Activated naive CD4-positive, alpha-beta T cell treated with anti-CD3 and anti-CD28 coated beads, Interleukin-2, amount 10 ng/mL, durations not matched to agents 7 days and 5 days (primary cell): ENCODE results near the gene BASP1.
A peak's percentile ranks its signal among the peaks of the same experiment; 100 is the strongest.
"Not testable (repeated sequence)": the region's sequence is repeated elsewhere in the genome, so short reads cannot be mapped to it uniquely, and the experiment has no call there.

Experiments used
- CTCF ChIA-PET: fragments of 350-600 bp; sonication (Branson Sonifier 250); formaldehyde crosslinking; loops from one replicate; lab custom pipeline; 2021; ENCODE audit warnings: antibody characterized with exemption; lab: Charles Lee
- DNase-seq: peaks from one replicate; pipeline ENCODE4 v3.0.0-alpha.2; 2020
- H3K27ac Mint-ChIP-seq: one replicate; pipeline ENCODE4 v1.8.0; 2021; ENCODE audit warnings: mild to moderate bottlenecking, moderate library complexity, mixed read lengths
- H3K27me3 Mint-ChIP-seq: one replicate; pipeline ENCODE4 v1.8.0; 2021; ENCODE audit warnings: mild to moderate bottlenecking, mixed read lengths
- H3K36me3 Mint-ChIP-seq: one replicate; pipeline ENCODE4 v1.8.0; 2021; ENCODE audit warnings: mixed read lengths
- H3K4me1 Mint-ChIP-seq: one replicate; pipeline ENCODE4 v1.8.0; 2021; ENCODE audit warnings: mixed read lengths
- H3K4me3 Mint-ChIP-seq: one replicate; pipeline ENCODE4 v1.8.0; 2021; ENCODE audit warnings: mild to moderate bottlenecking, moderate library complexity, mixed read lengths
- H3K9me3 Mint-ChIP-seq: one replicate; pipeline ENCODE4 v1.8.0; 2021; ENCODE audit warnings: mixed read lengths

BASP1 gene

DNA sequence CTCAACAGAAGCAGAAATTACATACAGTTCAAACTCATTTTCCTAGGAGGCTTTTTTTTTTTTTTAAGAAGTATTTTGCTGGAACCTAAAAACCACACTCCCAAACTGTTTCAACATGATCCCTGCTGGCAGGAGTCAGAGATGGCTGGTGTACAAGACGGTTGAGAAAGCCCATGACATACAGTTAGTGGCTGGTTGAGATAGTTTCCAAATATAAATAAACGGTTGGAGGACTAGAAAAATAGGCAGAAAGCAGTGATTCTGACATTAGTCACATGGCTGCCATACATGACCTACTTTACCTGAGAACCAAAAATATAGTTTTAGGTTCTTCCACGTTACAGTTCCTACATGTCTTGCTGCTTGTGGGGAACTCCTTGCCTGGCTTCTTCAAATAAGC, 31.7 kb upstream of the BASP1 start:
- Mint-ChIP-seq H3K4me1 (no peaks in the 10 kb centered on the region), H3K9me3 (no peaks in the 10 kb centered on the region), H3K27ac (no peak overlapping the region), H3K36me3 (no peaks in the 10 kb centered on the region), H3K4me3 (no peak overlapping the region), H3K27me3 (no peaks in the 10 kb centered on the region)
- CTCF ChIA-PET = interaction anchor here (1.2 kb wide), 1 partner anchor 28 kb away, joined by 4 read pairs; no protein-coding TSS in a partner anchor
- DNase-seq = no peak

DNA sequence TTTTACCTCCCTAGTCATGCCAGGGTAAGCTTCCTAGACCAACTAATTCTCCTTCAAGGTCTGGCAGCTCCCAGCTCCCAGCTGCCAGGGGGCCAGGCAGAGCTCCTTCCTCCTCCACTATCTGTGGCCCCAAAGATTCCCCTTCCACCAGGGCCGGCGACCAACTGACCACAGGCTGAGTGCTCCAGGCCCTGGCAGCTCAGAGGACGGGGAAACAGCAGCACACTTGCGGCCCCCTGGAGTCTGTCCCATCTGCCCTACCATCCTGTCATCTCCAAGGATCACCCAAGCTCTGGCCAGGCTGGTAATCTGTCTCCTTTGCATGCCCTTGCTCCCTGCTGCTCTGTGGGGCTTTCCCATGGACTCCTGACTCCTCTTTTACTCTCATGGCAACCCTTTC, 31.2 kb upstream of the BASP1 start:
- no peaks in the 10 kb centered on the region for H3K27me3 Mint-ChIP-seq
- H3K9me3 Mint-ChIP-seq = no peaks in the 10 kb centered on the region
- H3K27ac Mint-ChIP-seq = no peak overlapping the region
- H3K4me1 Mint-ChIP-seq = no peaks in the 10 kb centered on the region
- no peaks in the 10 kb centered on the region for H3K36me3 Mint-ChIP-seq
- no peak overlapping the region for H3K4me3 Mint-ChIP-seq
- DNase-seq = no peak
- CTCF ChIA-PET = interaction anchor here (1.2 kb wide), 1 partner anchor 29 kb away, joined by 4 read pairs; no protein-coding TSS in a partner anchor

DNA sequence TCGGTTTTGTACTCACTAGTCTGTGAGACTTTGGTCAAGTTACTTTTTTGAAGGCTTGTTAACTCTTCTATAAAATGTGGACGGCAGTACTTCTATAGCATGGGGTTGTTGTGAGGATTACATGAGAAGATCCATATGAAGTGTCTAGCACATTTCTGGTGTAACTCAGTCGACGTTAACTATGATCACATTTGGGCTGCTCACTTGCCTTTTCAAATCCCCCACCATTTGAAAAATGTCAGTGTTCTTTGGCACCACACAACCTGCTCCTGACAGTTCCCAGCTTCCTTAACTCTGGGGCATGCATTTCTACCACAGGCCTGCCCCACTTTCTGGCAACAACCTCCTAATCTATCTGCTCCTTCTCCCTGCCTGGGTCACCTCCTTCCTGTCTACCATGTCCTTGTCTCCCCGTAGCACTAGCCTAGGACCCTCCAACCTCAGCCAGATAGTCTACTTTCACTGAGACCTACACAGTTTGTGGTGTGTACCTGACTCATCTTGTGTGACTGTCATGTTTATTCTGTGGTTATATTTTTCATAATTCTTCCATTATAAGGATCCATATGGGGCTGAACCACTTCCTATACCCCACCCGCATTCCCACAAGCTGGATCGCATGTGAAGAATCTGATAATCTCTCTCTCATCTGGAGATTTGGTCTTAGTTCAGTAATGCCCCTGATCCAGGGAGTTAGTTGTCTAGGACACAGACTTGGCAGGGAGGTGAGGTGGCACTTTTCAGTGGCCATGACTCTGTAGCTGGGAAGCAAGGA, 30.2 kb upstream of the BASP1 start:
- DNase-seq = no peak
- no peaks in the 10 kb centered on the region for H3K4me1 Mint-ChIP-seq
- no peak overlapping the region for H3K4me3 Mint-ChIP-seq
- no peak overlapping the region for H3K27ac Mint-ChIP-seq
- no peaks in the 10 kb centered on the region for H3K27me3 Mint-ChIP-seq
- H3K9me3 Mint-ChIP-seq = no peaks in the 10 kb centered on the region
- no peaks in the 10 kb centered on the region for H3K36me3 Mint-ChIP-seq
- CTCF ChIA-PET = no interaction called here

DNA sequence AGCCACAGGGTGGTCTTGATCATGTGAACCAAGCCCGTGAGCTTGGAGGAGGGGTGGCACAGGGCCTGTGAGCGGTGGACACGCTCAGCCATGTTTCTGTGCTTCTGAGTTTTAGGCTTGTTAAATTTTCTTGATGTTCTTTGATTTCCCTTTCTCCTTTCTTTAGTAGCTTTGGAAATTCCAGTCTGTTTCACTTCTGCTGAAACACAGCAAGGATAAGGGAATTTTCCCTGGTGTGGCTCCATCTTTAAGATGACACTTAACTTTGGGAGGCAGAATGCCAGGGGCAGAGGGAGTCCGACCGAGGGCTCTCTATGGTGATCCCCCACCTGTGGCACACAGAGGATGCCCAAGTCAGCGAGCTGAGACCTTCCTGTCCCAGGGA, 29.7 kb upstream of the BASP1 start:
- CTCF ChIA-PET = no interaction called here
- no peak for DNase-seq
- Mint-ChIP-seq H3K4me3 (no peak overlapping the region), H3K9me3 (no peaks in the 10 kb centered on the region), H3K27ac (no peak overlapping the region), H3K27me3 (no peaks in the 10 kb centered on the region), H3K4me1 (no peaks in the 10 kb centered on the region), H3K36me3 (no peaks in the 10 kb centered on the region)

DNA sequence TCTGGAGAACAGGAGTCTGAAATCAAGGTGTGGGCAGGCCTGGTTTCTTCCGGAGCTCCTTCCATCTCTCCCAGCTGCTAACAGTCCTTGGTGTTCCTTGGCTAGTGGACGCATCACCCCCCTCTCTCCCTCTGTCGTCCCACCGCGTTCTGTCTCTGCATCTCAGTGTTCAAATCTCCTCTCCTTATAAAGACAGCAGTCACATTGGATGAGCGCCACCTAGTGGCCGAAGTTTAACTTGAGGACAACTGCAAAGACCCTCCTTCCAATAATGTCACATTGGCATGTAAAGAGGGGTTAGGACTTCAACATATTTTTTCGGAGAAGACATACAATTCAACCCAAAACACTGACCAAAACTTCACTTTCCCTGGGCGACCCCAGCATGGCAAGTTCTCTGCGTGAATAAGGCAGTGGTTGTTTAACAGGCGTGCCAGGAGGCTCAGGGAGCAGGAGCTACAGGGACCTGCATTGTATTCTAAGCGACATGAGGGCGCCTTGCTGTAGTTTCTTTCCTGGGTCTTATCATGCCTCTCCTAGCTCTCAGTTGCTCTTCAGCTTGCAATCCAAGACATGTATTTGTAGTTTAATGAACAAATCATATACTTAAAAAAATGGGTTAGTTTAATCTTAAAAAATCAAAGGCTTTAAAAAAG, 27.9 kb upstream of the BASP1 start:
- no peaks in the 10 kb centered on the region for H3K9me3 Mint-ChIP-seq
- DNase-seq = peak; percentile 67
- no peaks in the 10 kb centered on the region for H3K36me3 Mint-ChIP-seq
- no peak overlapping the region for H3K27ac Mint-ChIP-seq
- CTCF ChIA-PET = interaction anchor here (0.6 to 3.9 kb wide), 11 partner anchors 8 to 693 kb away, joined by 3 to 37 read pairs (median 4); no protein-coding TSS in a partner anchor
- no peaks in the 10 kb centered on the region for H3K4me1 Mint-ChIP-seq
- no peak overlapping the region for H3K4me3 Mint-ChIP-seq
- H3K27me3 Mint-ChIP-seq = no peaks in the 10 kb centered on the region

DNA sequence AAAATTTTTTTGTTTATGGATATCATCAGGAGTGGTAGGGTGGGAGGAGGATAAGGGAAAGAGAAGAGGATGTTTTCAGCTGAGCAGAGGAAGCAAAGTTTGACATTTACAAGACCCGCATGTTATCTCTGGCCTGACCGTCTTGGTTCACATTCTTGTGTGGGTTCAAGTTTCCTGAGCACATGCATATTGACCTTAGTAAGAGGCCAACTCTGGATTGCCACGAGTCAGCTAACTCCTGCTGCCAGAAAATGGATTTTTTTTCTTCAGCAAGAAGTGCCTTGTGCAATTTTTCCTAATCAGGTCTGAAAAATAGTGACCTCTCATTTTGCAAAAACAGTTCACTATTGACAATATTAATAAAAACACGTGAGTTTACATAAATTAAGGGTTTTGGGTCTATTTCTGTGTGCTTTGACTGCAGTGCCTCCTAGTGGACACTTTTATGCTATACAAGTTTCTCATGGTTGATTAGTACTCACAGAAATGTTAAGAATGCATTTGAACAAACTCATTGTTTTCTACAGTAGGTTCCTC, 27.1 kb upstream of the BASP1 start:
- H3K4me3 Mint-ChIP-seq = no peak overlapping the region
- H3K4me1 Mint-ChIP-seq = no peaks in the 10 kb centered on the region
- H3K9me3 Mint-ChIP-seq = no peaks in the 10 kb centered on the region
- H3K27me3 Mint-ChIP-seq = no peaks in the 10 kb centered on the region
- H3K27ac Mint-ChIP-seq = no peak overlapping the region
- DNase-seq = no peak
- CTCF ChIA-PET = interaction anchor here (0.6 to 3.9 kb wide), 17 partner anchors 8 to 734 kb away, joined by 3 to 37 read pairs (median 4); no protein-coding TSS in a partner anchor
- no peaks in the 10 kb centered on the region for H3K36me3 Mint-ChIP-seq

DNA sequence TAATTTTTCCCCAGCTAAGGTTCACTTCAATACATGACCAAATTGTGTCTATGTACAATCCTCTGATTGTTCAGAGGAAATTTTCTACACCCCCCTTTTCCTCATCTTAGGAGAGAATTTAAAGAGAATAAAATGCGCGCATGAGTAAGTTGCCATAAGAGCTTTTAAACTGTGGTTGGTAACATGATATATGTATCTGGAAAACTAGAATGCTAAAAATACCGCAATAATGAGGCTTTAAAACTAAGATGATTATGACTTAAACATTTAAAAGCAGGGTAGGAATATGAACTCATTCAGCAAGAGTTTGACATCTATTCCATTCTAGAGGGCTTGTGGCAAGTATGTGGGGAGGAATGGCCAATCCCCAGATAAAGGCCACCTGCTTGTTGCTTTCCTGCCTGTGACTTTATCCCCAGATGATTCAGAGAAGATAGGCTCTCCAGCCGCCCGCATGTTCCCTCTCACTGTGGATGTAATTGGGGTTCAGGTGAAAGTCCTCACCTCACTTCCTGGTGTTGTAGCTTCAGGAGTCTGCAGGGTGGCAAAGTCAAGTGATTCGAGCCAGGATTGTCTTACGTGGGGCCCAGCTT, 26.5 kb upstream of the BASP1 start:
- H3K27me3 Mint-ChIP-seq = no peaks in the 10 kb centered on the region
- no peaks in the 10 kb centered on the region for H3K9me3 Mint-ChIP-seq
- DNase-seq = no peak
- no peaks in the 10 kb centered on the region for H3K4me1 Mint-ChIP-seq
- no peak overlapping the region for H3K4me3 Mint-ChIP-seq
- CTCF ChIA-PET = interaction anchor here (0.6 to 3.9 kb wide), 13 partner anchors 9 to 735 kb away, joined by 3 to 37 read pairs (median 4); no protein-coding TSS in a partner anchor
- H3K27ac Mint-ChIP-seq = no peak overlapping the region
- no peaks in the 10 kb centered on the region for H3K36me3 Mint-ChIP-seq

DNA sequence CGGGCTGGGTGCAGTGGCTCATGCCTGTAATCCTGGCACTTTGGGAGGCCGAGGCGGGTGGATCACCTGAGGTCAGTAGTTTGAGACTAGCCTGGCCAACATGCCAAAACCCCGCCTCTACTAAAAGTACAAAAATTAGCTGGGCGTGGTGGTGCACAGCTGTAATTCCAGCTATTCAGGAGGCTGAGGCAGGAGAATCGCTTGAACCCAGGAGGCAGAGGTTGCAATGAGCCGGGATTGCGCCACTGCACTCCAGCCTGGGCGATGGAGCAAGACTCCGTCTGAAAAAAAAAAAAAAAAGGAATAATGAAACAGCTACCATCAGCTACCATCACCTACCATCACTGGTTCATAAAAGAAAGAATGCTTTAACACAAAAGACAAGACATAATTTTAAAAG, 25.9 kb upstream of the BASP1 start:
- not testable (repeated sequence) for H3K9me3 Mint-ChIP-seq
- CTCF ChIA-PET = interaction anchor here (0.6 to 3.9 kb wide), 7 partner anchors 9 to 736 kb away, joined by 3 to 37 read pairs (median 4); no protein-coding TSS in a partner anchor

DNA sequence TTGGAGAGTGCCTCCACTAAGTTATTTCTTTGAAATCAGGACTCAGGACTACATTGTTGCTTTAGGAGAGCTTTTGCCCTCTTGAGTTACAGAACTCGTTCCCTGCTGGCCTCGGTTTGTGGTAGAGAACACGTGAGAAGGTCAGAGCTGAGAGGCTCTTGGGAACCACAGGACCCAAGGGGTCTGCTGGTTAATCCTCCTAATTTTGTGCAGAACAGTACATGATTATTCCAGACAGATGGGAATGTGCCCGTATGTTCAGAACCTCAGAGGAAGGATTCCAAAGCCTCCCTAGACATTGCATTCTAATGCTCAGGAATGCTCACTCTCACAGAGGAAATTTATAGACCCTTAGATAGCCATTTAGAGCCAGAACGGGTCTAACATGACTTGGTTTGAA, 25.2 kb upstream of the BASP1 start:
- Mint-ChIP-seq H3K4me1 (no peaks in the 10 kb centered on the region), H3K4me3 (no peak overlapping the region), H3K27ac (no peak overlapping the region), H3K27me3 (no peaks in the 10 kb centered on the region), H3K9me3 (no peaks in the 10 kb centered on the region), H3K36me3 (no peaks in the 10 kb centered on the region)
- CTCF ChIA-PET = interaction anchor here (0.7 to 3.9 kb wide), 3 partner anchors 8 to 528 kb away, joined by 3 to 37 read pairs (median 4); no protein-coding TSS in a partner anchor
- no peak for DNase-seq

More for the DNA sequence above, 25.9 kb upstream of the BASP1 start:
- H3K36me3 Mint-ChIP-seq, DNase-seq, H3K27ac Mint-ChIP-seq, H3K4me3 Mint-ChIP-seq, H3K27me3 Mint-ChIP-seq, H3K4me1 Mint-ChIP-seq: not testable (repeated sequence)

DNA sequence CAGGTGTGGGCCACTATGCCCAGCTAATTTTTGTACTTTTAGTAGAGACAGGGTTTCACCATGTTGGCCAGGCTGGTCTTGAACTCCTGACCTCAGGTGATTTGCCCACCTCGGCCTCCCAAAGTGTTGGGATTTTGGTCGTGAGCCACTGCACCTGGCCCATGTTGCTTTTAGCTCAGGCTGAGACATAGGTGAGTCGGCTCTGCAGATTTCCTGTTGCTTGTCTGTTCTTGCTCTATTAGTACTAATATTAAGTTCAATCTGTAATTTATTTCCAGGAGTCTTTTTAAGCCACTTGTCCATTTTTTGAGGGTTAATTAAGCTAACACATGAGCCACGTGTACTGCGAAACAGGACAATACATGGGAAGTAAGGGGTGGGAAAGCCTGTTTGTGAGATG, 21.4 kb upstream of the BASP1 start:
- no peak overlapping the region for H3K4me3 Mint-ChIP-seq
- no peak overlapping the region for H3K27ac Mint-ChIP-seq
- H3K36me3 Mint-ChIP-seq = no peaks in the 10 kb centered on the region
- no peaks in the 10 kb centered on the region for H3K27me3 Mint-ChIP-seq
- CTCF ChIA-PET = no interaction called here
- DNase-seq = no peak
- H3K9me3 Mint-ChIP-seq = peaks cover 6% of the 10 kb centered on the region
- H3K4me1 Mint-ChIP-seq = no peaks in the 10 kb centered on the region

DNA sequence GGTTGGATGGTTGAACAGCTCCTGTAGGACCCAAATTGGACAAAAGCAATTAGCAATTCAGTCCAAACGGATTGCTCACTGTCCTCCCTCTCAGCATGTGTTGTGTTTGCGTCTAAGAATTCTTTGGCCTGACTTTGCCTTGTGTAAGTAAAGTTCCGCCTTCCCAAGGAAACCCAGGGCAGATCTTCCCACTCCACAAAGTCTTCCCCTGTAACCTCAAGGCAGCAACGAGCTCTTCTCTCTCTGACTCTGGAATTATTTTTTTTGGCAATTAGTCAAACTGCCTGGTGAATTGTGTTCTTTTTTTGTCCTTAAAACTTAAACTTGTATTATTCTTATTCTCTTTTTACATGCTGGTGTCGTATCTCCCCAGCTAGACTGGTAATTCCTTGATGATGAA, 20.7 kb upstream of the BASP1 start:
- CTCF ChIA-PET = interaction anchor here (0.8 kb wide), 1 partner anchor 20 kb away, joined by 3 read pairs; no protein-coding TSS in a partner anchor
- Mint-ChIP-seq H3K27ac (no peak overlapping the region), H3K9me3 (peaks cover 6% of the 10 kb centered on the region), H3K27me3 (no peaks in the 10 kb centered on the region), H3K4me1 (no peaks in the 10 kb centered on the region), H3K4me3 (no peak overlapping the region), H3K36me3 (no peaks in the 10 kb centered on the region)
- DNase-seq = no peak

DNA sequence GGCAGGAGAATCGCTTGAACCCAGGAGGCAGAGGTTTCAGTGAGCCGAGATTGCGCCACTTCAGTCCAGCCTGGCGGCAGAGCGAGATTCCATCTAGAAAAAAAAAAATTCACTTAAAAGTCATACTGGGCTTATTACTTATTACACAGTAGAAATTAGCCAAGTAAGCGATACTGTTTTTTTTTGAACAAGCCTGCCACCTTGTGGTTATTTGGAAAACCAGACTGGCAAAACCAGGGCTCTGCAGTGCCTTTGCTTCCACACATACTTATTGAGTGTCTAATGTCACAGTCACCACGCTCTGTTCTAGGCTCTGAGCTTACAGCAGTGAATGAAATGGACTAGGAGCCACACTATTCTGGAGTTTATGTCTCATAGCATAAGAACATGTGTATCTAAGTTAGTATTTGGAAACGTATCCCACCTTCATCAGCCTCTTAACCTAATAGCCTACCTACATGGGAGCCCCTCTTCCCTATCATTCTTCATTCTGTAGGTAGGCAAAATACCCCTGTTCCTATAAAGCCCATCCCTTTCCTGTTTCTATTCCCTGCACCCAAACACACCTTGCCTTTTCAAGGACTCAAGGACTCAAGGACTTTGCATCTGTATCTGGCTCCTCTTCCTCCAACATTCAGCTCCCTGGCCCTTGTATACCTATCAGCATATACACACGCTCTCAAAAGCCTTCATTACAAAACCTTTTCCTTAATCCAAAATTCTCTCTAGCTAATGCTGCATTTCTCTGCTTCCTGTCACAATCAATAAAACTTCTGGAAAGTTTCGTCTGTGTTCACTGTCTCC, 13.9 kb upstream of the BASP1 start:
- Mint-ChIP-seq H3K27me3 (no peaks in the 10 kb centered on the region), H3K9me3 (no peaks in the 10 kb centered on the region), H3K4me1 (no peaks in the 10 kb centered on the region), H3K36me3 (no peaks in the 10 kb centered on the region), H3K27ac (no peak overlapping the region), H3K4me3 (no peak overlapping the region)
- no peak for DNase-seq
- CTCF ChIA-PET = interaction anchor here (0.5 to 1.3 kb wide), 4 partner anchors 270 to 1092 kb away, joined by 3 to 5 read pairs (median 4); no protein-coding TSS in a partner anchor

DNA sequence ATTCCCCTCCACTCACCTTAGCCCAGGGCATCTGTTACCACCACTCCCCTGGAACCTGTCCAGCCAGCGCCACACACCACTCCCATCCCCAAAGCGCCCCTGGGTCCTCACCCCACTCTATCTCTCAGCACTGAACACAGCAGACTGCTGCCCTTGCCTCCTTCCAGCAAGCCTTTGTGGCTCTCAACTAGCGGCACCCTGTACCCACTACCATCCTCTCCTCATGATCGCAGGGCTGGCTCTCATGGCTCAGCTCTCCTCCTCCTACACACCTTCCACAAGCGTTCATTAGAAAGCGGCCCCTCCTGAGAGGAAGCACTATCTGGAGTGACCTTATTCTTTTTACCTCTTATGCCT, 13.3 kb upstream of the BASP1 start:
- Mint-ChIP-seq H3K27me3 (no peaks in the 10 kb centered on the region), H3K9me3 (no peaks in the 10 kb centered on the region), H3K36me3 (no peaks in the 10 kb centered on the region), H3K4me3 (no peak overlapping the region), H3K27ac (no peak overlapping the region), H3K4me1 (no peaks in the 10 kb centered on the region)
- CTCF ChIA-PET = interaction anchor here (0.5 to 1.3 kb wide), 3 partner anchors 271 to 1091 kb away, joined by 3 to 5 read pairs (median 4); no protein-coding TSS in a partner anchor
- no peak for DNase-seq
